ENCODE data around the gene CIC. TPM values are rescaled to one million over a fixed set of nuclear protein-coding genes. Genes with fewer than 3 reads are reported as not detected.

Gene CIC
- total and polyA plus RNA-seq, 9 of the 15 experiments (the other 6 are each of a cell fraction or from before 2014, with no cell fraction given) = 0.07 to 44.7 (median 8.6) TPM

GRCh38 chr19:42268704-42269477 is at the start of gene CIC (continued):
- TF ChIP-seq, protein P1, sequence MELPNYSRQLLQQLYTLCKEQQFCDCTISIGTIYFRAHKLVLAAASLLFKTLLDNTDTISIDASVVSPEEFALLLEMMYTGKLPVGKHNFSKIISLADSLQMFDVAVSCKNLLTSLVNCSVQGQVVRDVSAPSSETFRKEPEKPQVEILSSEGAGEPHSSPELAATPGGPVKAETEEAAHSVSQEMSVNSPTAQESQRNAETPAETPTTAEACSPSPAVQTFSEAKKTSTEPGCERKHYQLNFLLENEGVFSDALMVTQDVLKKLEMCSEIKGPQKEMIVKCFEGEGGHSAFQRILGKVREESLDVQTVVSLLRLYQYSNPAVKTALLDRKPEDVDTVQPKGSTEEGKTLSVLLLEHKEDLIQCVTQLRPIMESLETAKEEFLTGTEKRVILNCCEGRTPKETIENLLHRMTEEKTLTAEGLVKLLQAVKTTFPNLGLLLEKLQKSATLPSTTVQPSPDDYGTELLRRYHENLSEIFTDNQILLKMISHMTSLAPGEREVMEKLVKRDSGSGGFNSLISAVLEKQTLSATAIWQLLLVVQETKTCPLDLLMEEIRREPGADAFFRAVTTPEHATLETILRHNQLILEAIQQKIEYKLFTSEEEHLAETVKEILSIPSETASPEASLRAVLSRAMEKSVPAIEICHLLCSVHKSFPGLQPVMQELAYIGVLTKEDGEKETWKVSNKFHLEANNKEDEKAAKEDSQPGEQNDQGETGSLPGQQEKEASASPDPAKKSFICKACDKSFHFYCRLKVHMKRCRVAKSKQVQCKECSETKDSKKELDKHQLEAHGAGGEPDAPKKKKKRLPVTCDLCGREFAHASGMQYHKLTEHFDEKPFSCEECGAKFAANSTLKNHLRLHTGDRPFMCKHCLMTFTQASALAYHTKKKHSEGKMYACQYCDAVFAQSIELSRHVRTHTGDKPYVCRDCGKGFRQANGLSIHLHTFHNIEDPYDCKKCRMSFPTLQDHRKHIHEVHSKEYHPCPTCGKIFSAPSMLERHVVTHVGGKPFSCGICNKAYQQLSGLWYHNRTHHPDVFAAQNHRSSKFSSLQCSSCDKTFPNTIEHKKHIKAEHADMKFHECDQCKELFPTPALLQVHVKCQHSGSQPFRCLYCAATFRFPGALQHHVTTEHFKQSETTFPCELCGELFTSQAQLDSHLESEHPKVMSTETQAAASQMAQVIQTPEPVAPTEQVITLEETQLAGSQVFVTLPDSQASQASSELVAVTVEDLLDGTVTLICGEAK (IDR thresholded peaks at IDR 0.05) = peak; percentile 92
- TF ChIP-seq, protein P1 (CRISPR knock-in tag; IDR thresholded peaks at IDR 0.05) = no peak
- TF ChIP-seq NFATC3 (IDR thresholded peaks at IDR 0.05) (no peak), YY1 (IDR thresholded peaks at IDR 0.05; ENCODE audit: borderline replicate concordance in 1 of 3, control insufficient read depth in 1 of 3, extremely low read depth in 1 of 3, insufficient read depth in 3 of 3, insufficient read length in 1 of 3, insufficient replicate concordance in 2 of 3, low read depth in 1 of 3, low read length in 2 of 3) (peak; percentile 34 to 89 (median 85)), SP2 (IDR thresholded peaks at IDR 0.05; ENCODE audit: extremely low read depth, low read depth, low read length, poor library complexity, severe bottlenecking) (peak; percentile 92), POLR2G (IDR thresholded peaks at IDR 0.05; ENCODE audit: low read depth, low read length) (peak; percentile 12; the same call in 1 of the 2 replicates), MAX (CRISPR knock-in tag; IDR thresholded peaks at IDR 0.05) (no peak), ASH1L (IDR thresholded peaks at IDR 0.05; ENCODE audit: borderline replicate concordance, low read depth, partially characterized antibody) (peak; percentile 100), MBD2 (IDR thresholded peaks at IDR 0.05; ENCODE audit: borderline replicate concordance, low read depth) (peak; percentile 100), DACH1 (IDR thresholded peaks at IDR 0.05; ENCODE audit: partially characterized antibody) (peak; percentile 92)
- TF ChIP-seq, protein P2, sequence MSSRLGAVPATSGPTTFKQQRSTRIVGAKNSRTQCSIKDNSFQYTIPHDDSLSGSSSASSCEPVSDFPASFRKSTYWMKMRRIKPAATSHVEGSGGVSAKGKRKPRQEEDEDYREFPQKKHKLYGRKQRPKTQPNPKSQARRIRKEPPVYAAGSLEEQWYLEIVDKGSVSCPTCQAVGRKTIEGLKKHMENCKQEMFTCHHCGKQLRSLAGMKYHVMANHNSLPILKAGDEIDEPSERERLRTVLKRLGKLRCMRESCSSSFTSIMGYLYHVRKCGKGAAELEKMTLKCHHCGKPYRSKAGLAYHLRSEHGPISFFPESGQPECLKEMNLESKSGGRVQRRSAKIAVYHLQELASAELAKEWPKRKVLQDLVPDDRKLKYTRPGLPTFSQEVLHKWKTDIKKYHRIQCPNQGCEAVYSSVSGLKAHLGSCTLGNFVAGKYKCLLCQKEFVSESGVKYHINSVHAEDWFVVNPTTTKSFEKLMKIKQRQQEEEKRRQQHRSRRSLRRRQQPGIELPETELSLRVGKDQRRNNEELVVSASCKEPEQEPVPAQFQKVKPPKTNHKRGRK (tag; IDR thresholded peaks at IDR 0.05) = no peak
- TF ChIP-seq, protein P3, sequence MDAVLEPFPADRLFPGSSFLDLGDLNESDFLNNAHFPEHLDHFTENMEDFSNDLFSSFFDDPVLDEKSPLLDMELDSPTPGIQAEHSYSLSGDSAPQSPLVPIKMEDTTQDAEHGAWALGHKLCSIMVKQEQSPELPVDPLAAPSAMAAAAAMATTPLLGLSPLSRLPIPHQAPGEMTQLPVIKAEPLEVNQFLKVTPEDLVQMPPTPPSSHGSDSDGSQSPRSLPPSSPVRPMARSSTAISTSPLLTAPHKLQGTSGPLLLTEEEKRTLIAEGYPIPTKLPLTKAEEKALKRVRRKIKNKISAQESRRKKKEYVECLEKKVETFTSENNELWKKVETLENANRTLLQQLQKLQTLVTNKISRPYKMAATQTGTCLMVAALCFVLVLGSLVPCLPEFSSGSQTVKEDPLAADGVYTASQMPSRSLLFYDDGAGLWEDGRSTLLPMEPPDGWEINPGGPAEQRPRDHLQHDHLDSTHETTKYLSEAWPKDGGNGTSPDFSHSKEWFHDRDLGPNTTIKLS (IDR thresholded peaks at IDR 0.05; ENCODE audit: borderline replicate concordance, low read depth) = peak; percentile 95
